Adrenal gland (tissue), 5 donors: Measurements from ENCODE around the gene PRKAR1B.

Experiments used
- POLR2A ChIP-seq, 2 donors: fragments of 450-650 bp; IDR thresholded peaks; one replicate each; pipeline ENCODE4 v1.6.1; 2017; ENCODE audit warnings: antibody characterized with exemption in 2 of 2, mild to moderate bottlenecking in 2 of 2, moderate library complexity in 1 of 2
- TF ChIP-seq, protein P1 (sequence below), 6 experiments: fragments of 450-650 bp in 4 of 6; fragments of 200-600 bp in 2 of 6; sonication (generic) in 1 of 6; IDR thresholded peaks; 1 replicate in 5 of 6; 2 replicates in 1 of 6; pipeline versions ENCODE4 v1.5.1 to v1.8.0; 2016 to 2021; ENCODE audit warnings: antibody characterized with exemption in 6 of 6, mild to moderate bottlenecking in 2 of 6, moderate library complexity in 1 of 6
- donor health status: DM: no; HTN: no; CAD: no.

DNA sequence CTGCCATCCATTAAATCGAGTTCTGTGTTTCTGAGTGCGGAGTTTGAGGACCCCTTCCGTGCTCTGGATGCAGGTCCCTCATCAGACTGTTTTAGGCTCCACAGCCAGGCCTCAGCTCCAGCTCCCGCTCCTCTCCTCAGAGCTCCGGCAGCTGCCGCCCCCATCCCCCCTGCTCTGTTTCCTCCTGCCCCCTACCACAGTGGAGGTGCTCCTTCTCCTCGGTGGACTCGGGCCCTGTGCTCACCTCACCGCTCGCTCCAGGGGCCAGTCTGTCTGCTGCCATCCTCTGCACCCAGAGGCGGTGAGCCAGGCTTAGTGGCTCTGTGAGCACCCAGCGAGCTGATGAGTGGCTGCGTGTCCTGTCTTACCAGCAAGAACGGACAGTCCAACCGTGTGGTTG lies 21.4 kb upstream of the PRKAR1B start:
- TF ChIP-seq, protein P1, sequence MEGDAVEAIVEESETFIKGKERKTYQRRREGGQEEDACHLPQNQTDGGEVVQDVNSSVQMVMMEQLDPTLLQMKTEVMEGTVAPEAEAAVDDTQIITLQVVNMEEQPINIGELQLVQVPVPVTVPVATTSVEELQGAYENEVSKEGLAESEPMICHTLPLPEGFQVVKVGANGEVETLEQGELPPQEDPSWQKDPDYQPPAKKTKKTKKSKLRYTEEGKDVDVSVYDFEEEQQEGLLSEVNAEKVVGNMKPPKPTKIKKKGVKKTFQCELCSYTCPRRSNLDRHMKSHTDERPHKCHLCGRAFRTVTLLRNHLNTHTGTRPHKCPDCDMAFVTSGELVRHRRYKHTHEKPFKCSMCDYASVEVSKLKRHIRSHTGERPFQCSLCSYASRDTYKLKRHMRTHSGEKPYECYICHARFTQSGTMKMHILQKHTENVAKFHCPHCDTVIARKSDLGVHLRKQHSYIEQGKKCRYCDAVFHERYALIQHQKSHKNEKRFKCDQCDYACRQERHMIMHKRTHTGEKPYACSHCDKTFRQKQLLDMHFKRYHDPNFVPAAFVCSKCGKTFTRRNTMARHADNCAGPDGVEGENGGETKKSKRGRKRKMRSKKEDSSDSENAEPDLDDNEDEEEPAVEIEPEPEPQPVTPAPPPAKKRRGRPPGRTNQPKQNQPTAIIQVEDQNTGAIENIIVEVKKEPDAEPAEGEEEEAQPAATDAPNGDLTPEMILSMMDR (IDR thresholded peaks at IDR 0.05): no peak
- no peak for TF ChIP-seq POLR2A (IDR thresholded peaks at IDR 0.05)
